ENCODE results near the gene UBR4. TPM values are rescaled to one million over a fixed set of nuclear protein-coding genes. Genes with fewer than 3 reads are reported as not detected.
A peak's percentile ranks its signal among the peaks of the same experiment; 100 is the strongest.

UBR4 gene
- total and polyA plus RNA-seq, 10 of the 15 experiments (the other 5 are each of a cell fraction or from before 2014, with no cell fraction given) = 34.2 to 124 (median 56.2) TPM

DNA sequence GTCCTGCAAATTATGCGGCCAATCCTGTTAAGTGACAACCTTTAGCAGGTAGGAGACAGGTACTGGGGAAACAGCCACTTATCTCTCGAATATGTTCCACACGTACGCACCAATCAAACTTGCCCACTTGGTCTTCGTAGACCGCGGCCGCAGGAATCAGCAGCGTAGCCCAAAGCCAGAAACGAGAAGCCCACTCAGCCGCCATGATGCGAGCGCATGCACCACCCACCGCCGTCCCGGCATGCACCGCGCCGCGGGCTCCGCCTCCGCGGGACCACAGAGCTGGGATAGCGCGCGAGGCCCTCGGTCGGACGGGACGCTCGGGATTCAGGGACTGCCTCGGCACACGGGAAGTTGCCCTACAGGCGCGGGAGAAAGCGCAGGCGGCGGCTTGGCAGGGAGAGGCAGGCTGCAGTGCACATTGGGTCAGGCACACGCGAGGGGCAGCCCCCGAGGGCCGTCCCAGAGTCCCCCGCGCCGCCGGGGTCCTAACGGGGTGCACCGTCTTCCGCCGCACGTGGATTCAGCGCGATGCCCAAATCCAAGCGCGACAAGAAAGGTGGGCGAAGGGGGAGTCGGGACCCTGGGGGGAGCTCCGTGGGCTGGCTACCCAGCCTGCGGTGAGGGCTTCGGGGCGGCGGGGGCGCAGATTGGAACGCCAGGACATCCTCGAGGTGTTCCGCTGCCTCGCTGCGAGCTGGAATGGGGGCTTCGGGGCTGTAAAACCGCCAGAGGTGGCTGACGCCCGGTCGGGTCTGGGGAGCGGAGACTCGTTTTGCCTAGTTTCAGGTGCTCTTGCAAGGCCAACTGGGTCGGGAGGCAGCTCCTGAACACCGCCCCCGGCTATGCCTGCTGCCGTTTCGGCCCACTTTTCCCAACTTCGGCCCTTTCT, 41.5 kb upstream of the UBR4 start, which contains the start of the genes EMC1 and MRTO4 (continued):
- TF ChIP-seq SIN3A (IDR thresholded peaks at IDR 0.05; ENCODE audit: low read depth, low read length) (peak; percentile 94), ZNF274 (IDR thresholded peaks at IDR 0.05; ENCODE audit: insufficient read depth, insufficient read length) (no peak), BCL11A (IDR thresholded peaks at IDR 0.05; ENCODE audit: low read depth, low read length) (no peak), SPI1 (IDR thresholded peaks at IDR 0.05; ENCODE audit: borderline replicate concordance, insufficient read depth, low read depth, low read length) (no peak), SIX5 (IDR thresholded peaks at IDR 0.05; ENCODE audit: low read depth, low read length, severe bottlenecking) (peak; percentile 25), ATF7 (IDR thresholded peaks at IDR 0.05; ENCODE audit: low read depth) (no peak), ZNF217 (IDR thresholded peaks at IDR 0.05) (no peak), PAX5 (IDR thresholded peaks at IDR 0.05; ENCODE audit: borderline replicate concordance, low read depth, low read length) (peak; percentile 45; the same call in 1 of the 2 replicates), GATAD2B (conservative IDR thresholded peaks at IDR 0.05; ENCODE audit: low read depth) (peak; percentile 84), CHD2 (IDR thresholded peaks at IDR 0.05; ENCODE audit: borderline replicate concordance, low read depth, low read length) (0 out of 2 replicates have a peak, but pooled peaks have one; percentile 50), NR2C2 (IDR thresholded peaks at IDR 0.05; ENCODE audit: borderline replicate concordance, control insufficient read depth, insufficient read length, low read depth) (no peak), JUNB (IDR thresholded peaks at IDR 0.05) (no peak), BHLHE40 (IDR thresholded peaks at IDR 0.05; ENCODE audit: borderline replicate concordance in 1 of 2, low read depth in 2 of 2, low read length in 1 of 2) (peak; percentile 78 to 90), BACH1 (IDR thresholded peaks at IDR 0.05; ENCODE audit: borderline replicate concordance) (peak; percentile 78), KAT2A (conservative IDR thresholded peaks at IDR 0.05; ENCODE audit: control insufficient read depth, low read depth, low read length) (no peak), MEF2A (IDR thresholded peaks at IDR 0.05; ENCODE audit: insufficient read depth, low read depth, low read length) (no peak)
- TF ChIP-seq, protein P1, sequence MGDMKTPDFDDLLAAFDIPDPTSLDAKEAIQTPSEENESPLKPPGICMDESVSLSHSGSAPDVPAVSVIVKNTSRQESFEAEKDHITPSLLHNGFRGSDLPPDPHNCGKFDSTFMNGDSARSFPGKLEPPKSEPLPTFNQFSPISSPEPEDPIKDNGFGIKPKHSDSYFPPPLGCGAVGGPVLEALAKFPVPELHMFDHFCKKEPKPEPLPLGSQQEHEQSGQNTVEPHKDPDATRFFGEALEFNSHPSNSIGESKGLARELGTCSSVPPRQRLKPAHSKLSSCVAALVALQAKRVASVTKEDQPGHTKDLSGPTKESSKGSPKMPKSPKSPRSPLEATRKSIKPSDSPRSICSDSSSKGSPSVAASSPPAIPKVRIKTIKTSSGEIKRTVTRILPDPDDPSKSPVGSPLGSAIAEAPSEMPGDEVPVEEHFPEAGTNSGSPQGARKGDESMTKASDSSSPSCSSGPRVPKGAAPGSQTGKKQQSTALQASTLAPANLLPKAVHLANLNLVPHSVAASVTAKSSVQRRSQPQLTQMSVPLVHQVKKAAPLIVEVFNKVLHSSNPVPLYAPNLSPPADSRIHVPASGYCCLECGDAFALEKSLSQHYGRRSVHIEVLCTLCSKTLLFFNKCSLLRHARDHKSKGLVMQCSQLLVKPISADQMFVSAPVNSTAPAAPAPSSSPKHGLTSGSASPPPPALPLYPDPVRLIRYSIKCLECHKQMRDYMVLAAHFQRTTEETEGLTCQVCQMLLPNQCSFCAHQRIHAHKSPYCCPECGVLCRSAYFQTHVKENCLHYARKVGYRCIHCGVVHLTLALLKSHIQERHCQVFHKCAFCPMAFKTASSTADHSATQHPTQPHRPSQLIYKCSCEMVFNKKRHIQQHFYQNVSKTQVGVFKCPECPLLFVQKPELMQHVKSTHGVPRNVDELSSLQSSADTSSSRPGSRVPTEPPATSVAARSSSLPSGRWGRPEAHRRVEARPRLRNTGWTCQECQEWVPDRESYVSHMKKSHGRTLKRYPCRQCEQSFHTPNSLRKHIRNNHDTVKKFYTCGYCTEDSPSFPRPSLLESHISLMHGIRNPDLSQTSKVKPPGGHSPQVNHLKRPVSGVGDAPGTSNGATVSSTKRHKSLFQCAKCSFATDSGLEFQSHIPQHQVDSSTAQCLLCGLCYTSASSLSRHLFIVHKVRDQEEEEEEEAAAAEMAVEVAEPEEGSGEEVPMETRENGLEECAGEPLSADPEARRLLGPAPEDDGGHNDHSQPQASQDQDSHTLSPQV (IDR thresholded peaks at IDR 0.05) = peak; percentile 96
- TF ChIP-seq, protein P2, sequence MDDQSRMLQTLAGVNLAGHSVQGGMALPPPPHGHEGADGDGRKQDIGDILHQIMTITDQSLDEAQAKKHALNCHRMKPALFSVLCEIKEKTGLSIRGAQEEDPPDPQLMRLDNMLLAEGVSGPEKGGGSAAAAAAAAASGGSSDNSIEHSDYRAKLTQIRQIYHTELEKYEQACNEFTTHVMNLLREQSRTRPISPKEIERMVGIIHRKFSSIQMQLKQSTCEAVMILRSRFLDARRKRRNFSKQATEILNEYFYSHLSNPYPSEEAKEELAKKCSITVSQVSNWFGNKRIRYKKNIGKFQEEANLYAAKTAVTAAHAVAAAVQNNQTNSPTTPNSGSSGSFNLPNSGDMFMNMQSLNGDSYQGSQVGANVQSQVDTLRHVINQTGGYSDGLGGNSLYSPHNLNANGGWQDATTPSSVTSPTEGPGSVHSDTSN (IDR thresholded peaks at IDR 0.05; ENCODE audit: insufficient replicate concordance, low read depth, low read length) = no peak
- TF ChIP-seq, protein P3, sequence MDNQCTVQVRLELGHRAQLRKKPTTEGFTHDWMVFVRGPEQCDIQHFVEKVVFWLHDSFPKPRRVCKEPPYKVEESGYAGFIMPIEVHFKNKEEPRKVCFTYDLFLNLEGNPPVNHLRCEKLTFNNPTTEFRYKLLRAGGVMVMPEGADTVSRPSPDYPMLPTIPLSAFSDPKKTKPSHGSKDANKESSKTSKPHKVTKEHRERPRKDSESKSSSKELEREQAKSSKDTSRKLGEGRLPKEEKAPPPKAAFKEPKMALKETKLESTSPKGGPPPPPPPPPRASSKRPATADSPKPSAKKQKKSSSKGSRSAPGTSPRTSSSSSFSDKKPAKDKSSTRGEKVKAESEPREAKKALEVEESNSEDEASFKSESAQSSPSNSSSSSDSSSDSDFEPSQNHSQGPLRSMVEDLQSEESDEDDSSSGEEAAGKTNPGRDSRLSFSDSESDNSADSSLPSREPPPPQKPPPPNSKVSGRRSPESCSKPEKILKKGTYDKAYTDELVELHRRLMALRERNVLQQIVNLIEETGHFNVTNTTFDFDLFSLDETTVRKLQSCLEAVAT (IDR thresholded peaks at IDR 0.05) = no peak
- TF ChIP-seq, protein P4, sequence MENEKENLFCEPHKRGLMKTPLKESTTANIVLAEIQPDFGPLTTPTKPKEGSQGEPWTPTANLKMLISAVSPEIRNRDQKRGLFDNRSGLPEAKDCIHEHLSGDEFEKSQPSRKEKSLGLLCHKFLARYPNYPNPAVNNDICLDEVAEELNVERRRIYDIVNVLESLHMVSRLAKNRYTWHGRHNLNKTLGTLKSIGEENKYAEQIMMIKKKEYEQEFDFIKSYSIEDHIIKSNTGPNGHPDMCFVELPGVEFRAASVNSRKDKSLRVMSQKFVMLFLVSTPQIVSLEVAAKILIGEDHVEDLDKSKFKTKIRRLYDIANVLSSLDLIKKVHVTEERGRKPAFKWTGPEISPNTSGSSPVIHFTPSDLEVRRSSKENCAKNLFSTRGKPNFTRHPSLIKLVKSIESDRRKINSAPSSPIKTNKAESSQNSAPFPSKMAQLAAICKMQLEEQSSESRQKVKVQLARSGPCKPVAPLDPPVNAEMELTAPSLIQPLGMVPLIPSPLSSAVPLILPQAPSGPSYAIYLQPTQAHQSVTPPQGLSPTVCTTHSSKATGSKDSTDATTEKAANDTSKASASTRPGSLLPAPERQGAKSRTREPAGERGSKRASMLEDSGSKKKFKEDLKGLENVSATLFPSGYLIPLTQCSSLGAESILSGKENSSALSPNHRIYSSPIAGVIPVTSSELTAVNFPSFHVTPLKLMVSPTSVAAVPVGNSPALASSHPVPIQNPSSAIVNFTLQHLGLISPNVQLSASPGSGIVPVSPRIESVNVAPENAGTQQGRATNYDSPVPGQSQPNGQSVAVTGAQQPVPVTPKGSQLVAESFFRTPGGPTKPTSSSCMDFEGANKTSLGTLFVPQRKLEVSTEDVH (IDR thresholded peaks at IDR 0.05; ENCODE audit: low read depth, partially characterized antibody) = no peak

All from GM12878 (cell line).